LoVo (cell line): ENCODE measurements around the gene ROBO2.

ENCODE experiments used
- DNase-seq: peaks from one replicate; pipeline ENCODE4 v3.0.0-alpha.2; 2016; ENCODE audit warnings: low spot score

Gene ROBO2

DNA sequence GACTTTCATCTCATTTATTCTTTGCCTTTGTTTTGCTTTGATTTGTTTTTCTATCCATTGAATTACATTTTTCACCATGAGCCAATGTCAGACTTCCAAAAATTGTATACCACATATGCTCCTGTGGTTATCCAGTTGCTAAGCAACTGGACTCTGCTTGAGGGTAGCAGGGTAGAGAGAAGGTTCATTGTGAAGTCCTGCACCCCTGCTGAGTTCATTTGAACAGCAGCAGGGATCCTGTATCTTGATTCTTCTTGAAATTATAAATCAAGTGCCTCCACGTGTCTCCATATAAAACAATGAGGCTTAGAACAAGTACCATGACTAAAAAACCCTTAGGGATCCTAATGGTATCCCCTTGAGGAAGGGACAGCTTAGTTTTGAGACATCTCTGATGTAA is 449.3 kb downstream of the ROBO2 start:
- DNase-seq: no peak

DNA sequence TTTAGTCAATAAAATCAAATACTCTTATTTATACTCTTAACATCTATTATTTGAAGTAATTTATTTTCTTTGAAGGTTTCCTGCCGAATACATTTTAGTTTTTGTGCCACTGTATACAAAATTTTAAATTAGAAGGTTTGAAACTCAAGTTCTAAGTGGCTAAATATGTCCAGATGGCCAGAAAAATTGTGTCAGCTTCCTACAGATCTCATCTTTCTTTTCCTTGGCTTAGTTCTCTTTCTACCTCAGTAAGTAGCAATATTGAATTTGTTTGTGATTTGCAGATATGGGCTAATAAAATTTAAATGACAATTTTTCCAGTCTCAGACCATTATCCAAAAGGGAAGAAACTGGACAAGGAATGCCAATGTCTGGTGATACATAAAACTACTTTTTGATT is 452.1 kb downstream of the ROBO2 start:
- DNase-seq: no peak

GRCh38 chr3:77500721-77501120 is 460.8 kb downstream of the ROBO2 start:
- DNase-seq: no peak

DNA sequence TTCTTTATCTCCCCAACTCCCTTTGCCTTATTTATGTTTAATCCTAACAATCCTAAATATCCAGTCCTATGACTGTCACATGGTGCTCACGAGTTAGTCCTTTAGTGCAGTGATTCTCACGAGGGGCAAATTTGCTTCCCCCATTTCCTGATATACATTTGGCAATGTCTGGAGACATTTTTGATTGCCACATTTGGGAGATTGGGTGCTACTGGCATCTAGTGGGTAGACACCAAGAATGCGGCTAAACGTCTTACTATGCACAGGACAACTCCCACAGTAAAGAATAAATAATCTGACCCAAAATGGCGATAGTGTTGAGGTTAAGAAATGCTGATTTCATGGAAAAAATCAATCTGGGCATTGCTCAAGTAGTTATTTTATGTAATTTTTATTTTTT is 466.5 kb downstream of the ROBO2 start:
- no peak for DNase-seq

- no peak for DNase-seq
Measured at GRCh38 chr3:77513542-77513941, 473.6 kb downstream of the ROBO2 start.

- no peak for DNase-seq
Measured at GRCh38 chr3:77514766-77515165, 474.9 kb downstream of the ROBO2 start.

DNA sequence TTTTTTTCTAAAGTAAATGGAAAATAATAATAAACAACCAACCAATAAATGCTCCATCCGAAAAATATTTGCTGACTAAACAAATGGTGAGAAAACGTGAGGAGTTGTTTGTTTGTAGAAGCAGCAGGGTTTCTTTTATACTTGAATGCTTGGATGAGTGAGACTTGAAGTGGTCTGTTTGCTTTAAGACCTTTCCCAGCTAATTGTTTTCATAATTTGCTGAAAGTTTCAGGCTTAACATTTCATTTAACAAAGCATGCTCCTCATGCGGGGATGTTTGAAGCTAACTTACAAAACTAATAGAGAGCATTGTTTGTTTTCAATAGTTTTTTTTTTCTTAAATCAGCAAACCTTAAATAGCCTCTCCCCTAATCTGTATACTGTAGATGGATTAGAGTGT is 484.6 kb downstream of the ROBO2 start:
- no peak for DNase-seq

GRCh38 chr3:77524946-77525682 is 485.2 kb downstream of the ROBO2 start:
- no peak for DNase-seq

GRCh38 chr3:77526573-77527113 is 486.7 kb downstream of the ROBO2 start:
- DNase-seq: no peak

DNA sequence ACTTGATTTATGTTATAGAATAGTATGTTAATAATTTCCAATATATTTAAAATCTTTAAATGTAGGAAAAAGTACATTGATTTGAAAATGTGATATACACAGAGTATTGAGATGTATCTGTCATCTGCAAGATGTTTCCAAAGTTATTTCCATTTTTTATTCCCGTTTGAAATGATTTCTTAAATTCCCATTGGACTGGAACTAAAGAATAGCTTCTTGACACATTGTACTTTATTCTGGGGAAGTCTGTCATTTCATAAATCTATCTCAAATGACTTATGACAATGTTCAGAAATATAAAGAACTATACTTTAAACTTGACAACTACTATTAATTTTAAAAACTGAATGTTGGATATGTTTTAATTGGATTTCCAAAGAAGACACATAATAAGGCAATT is 489.6 kb downstream of the ROBO2 start:
- DNase-seq: no peak

- no peak for DNase-seq
Measured at GRCh38 chr3:77530870-77531269, 491.0 kb downstream of the ROBO2 start.

DNA sequence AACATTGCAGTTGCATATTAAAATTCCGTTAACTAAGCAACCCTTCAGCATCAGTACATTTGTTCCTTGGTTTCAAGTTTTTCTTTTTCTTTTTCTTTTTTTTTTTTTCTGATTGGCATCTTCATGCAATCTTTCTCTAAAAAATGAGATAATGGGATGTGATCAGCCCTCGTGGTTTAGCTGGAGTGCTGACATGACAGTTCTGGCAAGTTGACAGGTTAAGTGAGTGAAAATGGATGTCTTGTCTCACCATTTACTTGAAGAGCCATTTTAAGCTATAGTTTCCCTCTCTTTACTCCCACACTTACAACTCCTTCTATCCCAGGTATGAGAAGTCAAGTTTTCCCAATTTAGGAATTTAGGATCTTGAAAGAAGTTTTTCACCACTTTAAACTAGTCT is 495.2 kb downstream of the ROBO2 start:
- DNase-seq: no peak

GRCh38 chr3:77536038-77536775 is 496.3 kb downstream of the ROBO2 start:
- no peak for DNase-seq

DNA sequence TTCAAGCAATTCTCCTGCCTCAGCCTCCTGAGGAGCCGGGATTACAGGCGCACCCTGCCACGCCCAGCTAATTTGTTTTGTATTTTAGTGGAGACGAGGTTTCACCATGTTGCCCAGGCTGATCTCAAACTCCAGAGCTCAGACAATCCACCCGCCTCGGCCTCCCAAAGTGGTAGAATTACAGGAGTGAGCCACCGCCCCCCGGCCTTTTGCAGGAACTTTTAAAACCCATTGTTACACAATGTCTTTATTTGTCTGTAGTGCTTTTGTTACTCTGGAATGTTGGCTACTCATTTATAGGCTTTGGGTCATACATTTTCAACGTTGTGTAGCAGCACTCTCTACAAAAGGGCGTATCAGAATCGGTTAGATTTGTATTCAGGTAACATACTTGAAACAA is 499.1 kb downstream of the ROBO2 start:
- no peak for DNase-seq

- DNase-seq: no peak
Measured at GRCh38 chr3:77539677-77540076, 499.8 kb downstream of the ROBO2 start.

- no peak for DNase-seq
Measured at GRCh38 chr3:77541203-77541922, 501.5 kb downstream of the ROBO2 start.

DNA sequence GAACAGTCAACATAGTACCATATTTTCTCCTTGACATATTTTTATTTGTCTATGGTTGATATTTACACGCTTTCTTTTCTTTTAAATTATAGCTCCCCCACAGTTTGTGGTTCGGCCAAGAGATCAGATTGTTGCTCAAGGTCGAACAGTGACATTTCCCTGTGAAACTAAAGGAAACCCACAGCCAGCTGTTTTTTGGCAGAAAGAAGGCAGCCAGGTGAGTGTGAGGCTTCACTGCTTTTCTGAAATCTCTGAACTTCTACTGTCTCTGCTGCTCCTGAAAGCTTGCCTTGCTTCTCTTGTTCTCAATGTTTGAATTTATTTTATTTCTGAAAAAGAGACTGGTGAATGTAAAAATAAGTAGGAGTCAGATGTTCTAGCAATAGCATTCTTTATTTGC is 506.3 kb downstream of the ROBO2 start:
- DNase-seq: no peak

DNA sequence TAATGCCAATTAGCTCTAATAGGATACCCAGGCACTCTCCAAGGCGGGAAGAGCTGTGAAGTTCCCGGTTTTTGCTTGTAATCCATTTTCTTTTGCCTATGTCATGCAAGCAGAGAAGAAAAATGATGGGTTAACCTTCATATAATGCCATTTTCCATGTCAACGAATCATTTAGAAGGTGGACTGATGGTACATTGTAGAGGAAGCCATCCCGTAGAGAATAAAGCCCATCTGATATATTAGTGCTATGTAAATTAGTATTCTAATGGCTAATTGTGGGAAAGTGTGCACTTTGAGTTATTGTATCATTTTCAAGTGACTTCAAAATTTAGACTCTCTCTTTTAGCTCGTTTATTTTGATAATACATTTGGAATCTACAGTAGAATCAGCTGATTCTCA is 509.1 kb downstream of the ROBO2 start:
- DNase-seq: no peak

- DNase-seq: no peak
Measured at GRCh38 chr3:77553240-77553639, 513.3 kb downstream of the ROBO2 start.

GRCh38 chr3:77562089-77562488 is 522.2 kb downstream of the ROBO2 start:
- DNase-seq: no peak

DNA sequence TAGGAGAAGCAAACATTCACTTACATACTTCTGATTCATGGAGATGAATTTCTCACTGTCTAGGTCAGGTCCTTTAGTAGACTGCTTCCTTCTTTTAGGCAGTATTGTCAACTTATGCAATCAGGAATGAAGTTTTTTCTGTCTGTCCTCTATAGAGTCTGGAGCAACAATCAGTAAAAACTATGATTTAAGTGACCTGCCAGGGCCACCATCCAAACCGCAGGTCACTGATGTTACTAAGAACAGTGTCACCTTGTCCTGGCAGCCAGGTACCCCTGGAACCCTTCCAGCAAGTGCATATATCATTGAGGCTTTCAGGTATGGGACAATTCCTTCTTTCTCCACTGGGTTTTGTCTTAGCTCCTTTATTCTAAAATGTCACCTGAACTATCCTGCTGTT is 523.1 kb downstream of the ROBO2 start:
- DNase-seq: no peak

- DNase-seq: no peak
Measured at GRCh38 chr3:77566055-77566454, 526.2 kb downstream of the ROBO2 start.
